ENCODE measurements around the gene GALNT7. TPM values are rescaled to one million over a fixed set of nuclear protein-coding genes. Genes with fewer than 3 reads are reported as not detected.

The GALNT7 gene
- total RNA-seq, 1 donor from 2014 or later, result 36.7 TPM

DNA sequence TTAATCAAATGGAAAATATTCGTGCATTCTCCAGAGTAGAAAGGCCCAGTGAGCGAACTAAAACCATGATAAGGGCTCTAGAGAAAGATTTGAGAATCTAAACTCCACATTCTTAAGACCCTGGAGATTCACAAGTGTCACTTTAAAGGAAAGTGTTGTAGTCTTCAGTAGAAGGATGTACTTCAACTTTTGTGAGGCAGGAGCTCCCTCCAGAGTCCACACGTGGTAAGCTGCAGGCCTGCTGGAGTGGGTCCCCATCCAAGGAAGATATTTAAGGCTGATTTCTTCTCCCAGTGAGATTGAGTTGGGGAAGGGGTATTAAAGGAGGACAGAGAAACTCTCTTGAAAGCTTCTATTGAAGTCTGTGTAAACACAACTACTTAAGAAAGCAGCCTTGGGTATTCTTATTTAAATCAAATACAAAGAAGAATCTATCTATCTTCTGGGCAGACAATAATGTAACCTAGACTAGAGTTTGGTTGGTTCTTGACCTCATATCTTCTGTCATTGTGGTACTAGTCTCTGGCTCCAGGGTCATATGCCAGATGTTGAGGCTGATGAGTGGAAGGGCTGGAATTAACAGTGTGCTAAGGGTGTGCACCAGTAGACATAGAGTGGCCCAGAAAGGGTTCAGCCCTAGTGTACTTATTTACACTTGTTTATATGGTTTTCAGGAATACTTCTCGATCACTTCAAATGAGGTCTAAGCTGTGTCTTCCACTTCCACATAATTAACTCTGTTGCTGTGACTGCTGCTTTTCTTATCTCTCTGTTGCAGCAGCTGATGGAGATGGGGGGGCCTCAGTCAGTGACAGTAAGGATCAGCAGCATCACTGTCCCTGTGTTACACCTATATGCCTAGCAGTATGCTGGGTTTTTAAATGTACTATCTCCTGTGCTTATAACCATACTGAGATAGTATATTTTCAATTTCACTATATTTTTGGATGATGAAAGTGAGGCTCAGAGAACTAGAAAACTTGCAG lies 89.4 kb downstream of the GALNT7 start:
- Mint-ChIP-seq H3K9me3 (no peaks in the 10 kb centered on the region), H3K4me1 (peaks cover 3% of the 10 kb centered on the region), H3K36me3 (no peaks in the 10 kb centered on the region), H3K27me3 (ENCODE audit: low read depth) (no peaks in the 10 kb centered on the region), H3K27ac (no peak overlapping the region), H3K4me3 (no peak overlapping the region)
- DNase-seq (ENCODE audit: low spot score in 2 of 2, unreplicated experiment in 2 of 2), result peak in 1 of 2 experiments; percentile 62
- no peak for TF ChIP-seq CTCF (IDR thresholded peaks at IDR 0.05; ENCODE audit: unreplicated experiment)

- Mint-ChIP-seq H3K36me3 (no peaks in the 10 kb centered on the region), H3K9me3 (no peaks in the 10 kb centered on the region), H3K27ac (no peak overlapping the region), H3K4me1 (peaks cover 3% of the 10 kb centered on the region), H3K27me3 (ENCODE audit: low read depth) (no peaks in the 10 kb centered on the region), H3K4me3 (no peak overlapping the region)
- no peak for DNase-seq (ENCODE audit: low spot score in 2 of 2, unreplicated experiment in 2 of 2)
- no peak for TF ChIP-seq CTCF (IDR thresholded peaks at IDR 0.05; ENCODE audit: unreplicated experiment)
These were observed 90.3 kb downstream of the GALNT7 start for GRCh38 chr4:173258866-173259265.

GRCh38 chr4:173259310-173259709 lies 90.7 kb downstream of the GALNT7 start:
- no peaks in the 10 kb centered on the region for H3K9me3 Mint-ChIP-seq
- H3K27ac Mint-ChIP-seq, result no peak overlapping the region
- no peaks in the 10 kb centered on the region for H3K27me3 Mint-ChIP-seq (ENCODE audit: low read depth)
- peaks cover 7% of the 10 kb centered on the region for H3K4me1 Mint-ChIP-seq
- no peak for DNase-seq (ENCODE audit: low spot score in 2 of 2, unreplicated experiment in 2 of 2)
- no peak for TF ChIP-seq CTCF (IDR thresholded peaks at IDR 0.05; ENCODE audit: unreplicated experiment)
- no peak overlapping the region for H3K4me3 Mint-ChIP-seq
- H3K36me3 Mint-ChIP-seq, result no peaks in the 10 kb centered on the region

- H3K27ac Mint-ChIP-seq, result no peak overlapping the region
These were observed 92.4 kb downstream of the GALNT7 start for GRCh38 chr4:173261052-173261451.

GRCh38 chr4:173262375-173262774 lies 93.8 kb downstream of the GALNT7 start:
- H3K27me3 Mint-ChIP-seq (ENCODE audit: low read depth), result no peaks in the 10 kb centered on the region
- H3K36me3 Mint-ChIP-seq, result no peaks in the 10 kb centered on the region
- no peak for TF ChIP-seq CTCF (IDR thresholded peaks at IDR 0.05; ENCODE audit: unreplicated experiment)
- no peaks in the 10 kb centered on the region for H3K9me3 Mint-ChIP-seq
- DNase-seq (ENCODE audit: low spot score in 2 of 2, unreplicated experiment in 2 of 2), result no peak
- H3K4me3 Mint-ChIP-seq, result no peak overlapping the region
- peaks cover 22% of the 10 kb centered on the region for H3K4me1 Mint-ChIP-seq
- no peak overlapping the region for H3K27ac Mint-ChIP-seq

More at GRCh38 chr4:173261052-173261451, 92.4 kb downstream of the GALNT7 start:
- Mint-ChIP-seq H3K36me3 (no peaks in the 10 kb centered on the region), H3K4me3 (no peak overlapping the region), H3K27me3 (ENCODE audit: low read depth) (no peaks in the 10 kb centered on the region), H3K4me1 (peaks cover 22% of the 10 kb centered on the region), H3K9me3 (no peaks in the 10 kb centered on the region)
- no peak for DNase-seq (ENCODE audit: low spot score in 2 of 2, unreplicated experiment in 2 of 2)
- TF ChIP-seq CTCF (IDR thresholded peaks at IDR 0.05; ENCODE audit: unreplicated experiment), result no peak
